ENCODE results near the gene TMEM130. TPM values are rescaled to one million over a fixed set of nuclear protein-coding genes. Genes with fewer than 3 reads are reported as not detected.
A peak's percentile ranks its signal among the peaks of the same experiment; 100 is the strongest.

Gene TMEM130
- not detected in 2 replicates for total RNA-seq (2014; rRNA removed; shearing (Covaris generic))
- polyA plus RNA-seq (2014; cell fraction: nucleus; rRNA removed) = not detected in 2 replicates

DNA sequence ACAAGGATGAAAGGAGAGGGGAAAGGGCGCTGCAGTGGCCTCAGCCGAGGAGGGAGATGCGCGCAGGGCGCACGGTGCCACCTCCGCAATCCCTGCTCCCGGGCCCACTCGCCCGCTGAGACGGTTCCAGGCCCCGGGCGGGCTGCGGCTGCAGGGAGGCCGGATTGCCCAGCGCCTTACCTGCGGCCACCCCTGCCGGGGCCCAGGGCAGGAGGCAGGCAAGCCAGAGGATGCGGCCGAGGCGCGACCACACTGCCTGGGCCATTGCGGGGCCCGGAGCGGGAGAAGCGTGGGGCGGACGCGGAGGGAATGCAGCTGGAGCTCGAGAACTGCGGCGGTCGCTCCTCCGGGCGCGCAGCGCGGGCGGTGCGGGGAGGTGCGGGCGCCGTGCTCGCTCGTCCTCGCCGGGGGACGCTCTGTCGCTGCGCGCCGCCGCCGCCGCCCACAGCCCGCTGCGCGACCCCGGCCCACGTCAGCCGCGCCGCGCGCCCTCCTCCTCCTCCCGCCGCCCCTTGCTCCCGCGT is at the start of gene TMEM130:
Gene TMEM130 (minus strand): TSS at position 418 of the 524 bp plus-strand sequence. CDS start 153 bp downstream, at position 265.
- no peak for DNase-seq (ENCODE audit: extremely low read depth, low read depth)

- no peak for DNase-seq (ENCODE audit: extremely low read depth, low read depth)
These were observed 47.5 kb upstream of the TMEM130 start for GRCh38 chr7:98917331-98917730.

DNA sequence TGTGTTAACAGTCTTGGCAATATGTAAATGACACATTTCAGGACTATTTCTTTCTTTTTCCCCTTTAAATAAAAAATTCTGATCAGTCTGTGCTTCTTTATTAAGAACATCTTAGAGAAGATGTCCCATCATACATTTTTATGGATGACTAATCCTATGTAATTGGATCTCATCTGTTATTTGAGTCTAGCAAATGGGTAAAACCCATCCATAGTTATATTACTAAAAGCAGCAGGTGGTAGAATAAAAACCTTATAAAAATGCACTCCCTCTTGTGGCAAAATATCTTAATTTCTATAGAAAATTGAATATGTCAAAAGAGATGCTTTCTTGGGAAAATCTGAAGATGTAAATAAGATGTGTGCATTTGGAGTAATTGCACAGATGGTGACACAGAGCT is 43.8 kb upstream of the TMEM130 start:
- no peak for DNase-seq (ENCODE audit: extremely low read depth, low read depth)

DNA sequence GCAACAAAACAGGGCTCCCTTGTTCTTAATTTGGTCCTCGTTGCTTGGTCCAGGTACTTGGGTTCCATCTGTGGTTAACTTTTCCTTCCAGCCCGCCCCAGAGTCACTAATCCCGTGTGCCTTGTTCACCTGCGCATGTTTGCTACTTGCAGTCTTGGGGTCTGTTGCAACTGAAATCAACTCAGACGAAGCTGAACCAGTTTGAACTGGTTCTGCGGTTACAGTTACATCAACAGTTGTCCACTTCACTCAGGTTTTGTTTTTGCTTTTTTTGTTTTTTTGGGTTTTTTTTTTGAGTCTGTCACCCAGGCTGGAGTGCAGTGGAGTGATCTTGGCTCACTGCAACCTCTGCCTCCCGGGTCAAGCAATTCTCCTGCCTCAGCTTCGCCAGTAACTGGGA is 43.2 kb upstream of the TMEM130 start:
- DNase-seq (ENCODE audit: extremely low read depth, low read depth) = no peak

GRCh38 chr7:98911916-98912315 is 42.1 kb upstream of the TMEM130 start:
- no peak for DNase-seq (ENCODE audit: extremely low read depth, low read depth)

DNA sequence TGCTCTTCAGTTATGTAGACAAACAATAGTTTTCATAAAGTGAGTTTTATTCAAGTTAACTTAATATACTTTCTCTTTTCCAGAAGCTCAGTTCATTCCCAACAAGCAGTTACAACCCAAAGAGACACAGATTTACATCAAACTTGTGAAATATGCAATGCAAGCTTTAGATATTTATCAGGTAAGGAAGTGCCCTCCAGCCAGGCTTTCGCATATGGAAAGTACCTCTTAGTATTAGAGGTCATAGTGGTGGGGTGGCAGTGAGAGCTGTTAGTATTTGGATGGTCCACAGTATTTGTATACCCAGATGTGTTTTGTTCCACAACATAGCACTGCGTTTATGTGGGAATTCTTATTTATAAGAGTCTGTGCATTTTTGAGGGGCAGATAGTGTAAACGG is 40.6 kb upstream of the TMEM130 start:
- DNase-seq (ENCODE audit: extremely low read depth, low read depth) = no peak

DNA sequence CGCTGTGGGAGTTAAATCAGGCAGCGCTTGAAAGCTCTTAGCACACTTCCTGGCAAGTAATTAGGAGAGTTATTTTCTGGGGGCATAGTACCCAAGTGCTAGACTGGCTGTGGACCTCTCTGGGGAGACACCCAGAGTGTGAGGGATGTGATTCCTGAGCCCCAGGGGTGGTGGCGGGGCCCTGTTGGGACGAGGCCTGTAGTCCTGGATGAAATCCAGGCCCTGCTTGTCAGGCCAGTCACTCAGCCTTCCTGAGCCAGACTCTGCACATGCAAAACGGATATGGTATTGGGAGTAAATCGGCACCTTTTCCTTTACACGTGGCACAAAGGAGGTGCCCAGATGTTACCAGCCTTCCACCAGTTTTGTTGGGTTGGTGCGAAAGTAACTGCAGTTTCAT is 39.7 kb upstream of the TMEM130 start:
- DNase-seq (ENCODE audit: extremely low read depth, low read depth) = no peak

DNA sequence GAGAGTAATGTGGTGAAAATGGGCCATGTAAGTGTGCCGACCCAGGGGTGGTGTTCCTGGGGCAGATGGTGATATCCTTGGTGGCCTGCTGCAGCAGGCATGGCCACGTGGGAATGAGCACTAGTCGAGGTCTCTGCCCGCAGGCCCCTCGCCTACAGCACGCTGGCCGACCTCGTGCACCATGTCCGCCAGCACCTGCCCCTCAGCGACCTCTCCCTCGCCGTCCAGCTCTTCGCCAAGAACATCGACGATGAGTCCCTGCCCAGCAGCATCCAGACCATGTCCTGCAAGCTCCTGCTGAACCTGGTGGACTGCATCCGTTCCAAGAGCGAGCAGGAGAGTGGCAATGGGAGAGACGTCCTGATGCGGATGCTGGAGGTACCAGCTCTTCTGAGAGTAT is 38.8 kb upstream of the TMEM130 start:
- no peak for DNase-seq (ENCODE audit: extremely low read depth, low read depth)

GRCh38 chr7:98907570-98907969 is 37.8 kb upstream of the TMEM130 start:
- DNase-seq (ENCODE audit: extremely low read depth, low read depth) = no peak

- no peak for DNase-seq (ENCODE audit: extremely low read depth, low read depth)
These were observed 33.4 kb upstream of the TMEM130 start for GRCh38 chr7:98903246-98903645.

GRCh38 chr7:98902523-98902922 is 32.7 kb upstream of the TMEM130 start:
- no peak for DNase-seq (ENCODE audit: extremely low read depth, low read depth)

DNA sequence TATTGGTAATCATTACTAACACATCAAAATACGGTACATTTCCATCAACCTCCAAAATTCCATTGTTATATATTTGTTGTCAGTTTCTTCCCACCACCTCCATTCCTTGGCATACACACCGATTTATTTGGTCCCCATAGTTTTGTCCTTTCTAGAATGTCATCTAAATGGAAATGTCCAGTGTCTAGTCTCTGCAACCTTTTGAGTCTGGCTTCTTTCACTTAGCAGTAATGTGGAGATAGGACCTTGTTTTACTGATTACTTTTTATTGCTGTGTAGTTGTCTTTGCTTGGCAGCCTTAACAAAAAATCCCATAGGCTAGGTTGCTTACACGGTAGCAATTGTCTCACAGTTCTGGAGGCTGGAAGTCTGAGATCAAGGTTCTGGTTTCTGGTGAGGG is 31.0 kb upstream of the TMEM130 start:
- no peak for DNase-seq (ENCODE audit: extremely low read depth, low read depth)

GRCh38 chr7:98899816-98900215 is 30.0 kb upstream of the TMEM130 start:
- DNase-seq (ENCODE audit: extremely low read depth, low read depth) = no peak

DNA sequence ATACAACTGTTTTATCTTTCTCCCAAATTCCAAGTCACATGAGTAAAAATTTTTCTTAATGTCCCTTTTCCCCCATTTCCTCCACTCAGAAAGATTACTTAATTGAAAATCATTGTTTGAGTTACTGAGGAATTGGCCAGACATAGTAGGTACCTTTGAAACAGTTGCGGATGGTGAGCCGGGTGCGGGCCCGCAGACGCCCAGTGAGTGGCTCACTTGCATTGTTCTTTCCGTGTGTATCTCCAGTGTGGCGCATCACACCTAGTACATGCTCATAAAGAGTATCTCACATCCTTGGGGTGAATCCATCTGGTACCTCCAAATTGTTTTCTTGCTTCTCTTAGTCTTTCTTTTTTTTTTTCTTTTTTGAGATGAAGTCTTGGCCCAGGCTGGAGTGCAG is 22.8 kb upstream of the TMEM130 start:
- no peak for DNase-seq (ENCODE audit: extremely low read depth, low read depth)

GRCh38 chr7:98887038-98887437 is 17.2 kb upstream of the TMEM130 start:
- no peak for DNase-seq (ENCODE audit: extremely low read depth, low read depth)

DNA sequence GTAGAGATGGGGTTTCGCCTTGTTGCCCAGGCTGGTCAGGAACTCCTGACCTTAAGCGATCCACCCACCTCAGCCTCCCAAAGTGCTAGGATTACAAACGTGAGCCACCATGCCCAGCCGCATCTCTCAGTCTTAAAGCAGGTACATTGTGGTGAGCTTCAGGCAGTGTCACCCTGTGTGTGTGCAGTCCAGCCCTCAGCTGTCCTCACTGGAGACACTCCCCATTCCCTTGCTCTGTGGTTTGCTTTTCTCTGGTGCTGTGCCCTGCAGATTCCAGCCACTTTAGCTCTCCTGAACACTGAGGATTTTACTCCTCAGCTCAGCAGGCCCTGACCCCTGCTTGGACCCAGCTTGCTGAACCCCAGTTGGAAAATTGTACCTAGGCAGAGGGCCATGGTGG is 14.6 kb upstream of the TMEM130 start:
- DNase-seq (ENCODE audit: extremely low read depth, low read depth) = no peak

- DNase-seq (ENCODE audit: extremely low read depth, low read depth) = no peak
These were observed 11.9 kb upstream of the TMEM130 start for GRCh38 chr7:98881561-98882315.

GRCh38 chr7:98880485-98880884 is 10.7 kb upstream of the TMEM130 start:
- DNase-seq (ENCODE audit: extremely low read depth, low read depth) = no peak

GRCh38 chr7:98879979-98880315 is 10.1 kb upstream of the TMEM130 start:
- DNase-seq (ENCODE audit: extremely low read depth, low read depth) = no peak

GRCh38 chr7:98879198-98879978 is 9.6 kb upstream of the TMEM130 start:
- DNase-seq (ENCODE audit: extremely low read depth, low read depth) = no peak

GRCh38 chr7:98878365-98879197 is 8.8 kb upstream of the TMEM130 start, which contains the start of gene TRRAP:
TSS of gene TRRAP (plus strand) at chr7:98878532. CDS start at chr7:98881151, 2,619 bp downstream.
- DNase-seq (ENCODE audit: extremely low read depth, low read depth) = peak; percentile 48

Data from NCI-H460 (cell line).